Measurements from ENCODE around the gene PRKAR1B. TPM values are rescaled to one million over a fixed set of nuclear protein-coding genes. Genes with fewer than 3 reads are reported as not detected.

The PRKAR1B gene
- total RNA-seq, 1 experiment from 2014 or later: 6.9 TPM

- H3K9me3 ChIP-seq (replicated peaks): no peaks in the 10 kb centered on the region
- DNase-seq: no peak
- no peaks in the 10 kb centered on the region for H3K4me1 ChIP-seq
- H3K36me3 ChIP-seq: no peaks in the 10 kb centered on the region
- H3K27ac ChIP-seq: no peak overlapping the region
- no peaks in the 10 kb centered on the region for H3K27me3 ChIP-seq
- no peak overlapping the region for H3K4me3 ChIP-seq
Observed at GRCh38 chr7:523347-524336, 203.4 kb downstream of the PRKAR1B start.

GRCh38 chr7:522951-523314 lies 204.1 kb downstream of the PRKAR1B start:
- no peak for DNase-seq
- no peak overlapping the region for H3K27ac ChIP-seq
- H3K4me1 ChIP-seq: no peaks in the 10 kb centered on the region
- no peaks in the 10 kb centered on the region for H3K27me3 ChIP-seq
- H3K9me3 ChIP-seq (replicated peaks): no peaks in the 10 kb centered on the region
- no peak overlapping the region for H3K4me3 ChIP-seq
- H3K36me3 ChIP-seq: no peaks in the 10 kb centered on the region

- Histone ChIP-seq H3K9me3 (replicated peaks) (no peaks in the 10 kb centered on the region), H3K4me3 (no peak overlapping the region), H3K27ac (no peak overlapping the region), H3K27me3 (no peaks in the 10 kb centered on the region), H3K36me3 (no peaks in the 10 kb centered on the region), H3K4me1 (no peaks in the 10 kb centered on the region)
- no peak for DNase-seq
Observed at GRCh38 chr7:522071-522950, 204.8 kb downstream of the PRKAR1B start.

- H3K36me3 ChIP-seq: no peaks in the 10 kb centered on the region
- no peak overlapping the region for H3K4me3 ChIP-seq
- DNase-seq: no peak
- H3K27ac ChIP-seq: no peak overlapping the region
- H3K27me3 ChIP-seq: no peaks in the 10 kb centered on the region
- no peaks in the 10 kb centered on the region for H3K4me1 ChIP-seq
- H3K9me3 ChIP-seq (replicated peaks): no peaks in the 10 kb centered on the region
Observed at GRCh38 chr7:521221-522070, 205.6 kb downstream of the PRKAR1B start.

- Histone ChIP-seq H3K36me3 (no peaks in the 10 kb centered on the region), H3K9me3 (replicated peaks) (no peaks in the 10 kb centered on the region), H3K4me1 (peaks cover under 1% of the 10 kb centered on the region; the same call in 1 of the 2 replicates), H3K27ac (no peak overlapping the region), H3K4me3 (no peak overlapping the region), H3K27me3 (no peaks in the 10 kb centered on the region)
- no peak for DNase-seq
Observed at GRCh38 chr7:520503-521161, 206.4 kb downstream of the PRKAR1B start.

GRCh38 chr7:519484-520390 lies 207.3 kb downstream of the PRKAR1B start, which contains the start of gene PDGFA:
Gene PDGFA (minus strand): TSS chr7:519846. CDS start chr7:519001, 845 bp downstream.
- Histone ChIP-seq H3K36me3 (no peaks in the 10 kb centered on the region), H3K4me3 (peak within 1 kb of the TSS; percentile 87), H3K27ac (peak within 1 kb of the TSS; percentile 57), H3K9me3 (replicated peaks) (no peaks in the 10 kb centered on the region), H3K4me1 (peaks cover 9% of the 10 kb centered on the region; the same call in 1 of the 2 replicates), H3K27me3 (no peaks in the 10 kb centered on the region)
- peak in 1 of 2 experiments; percentile 36 for DNase-seq

GRCh38 chr7:518630-519483 lies 208.2 kb downstream of the PRKAR1B start:
- DNase-seq: peak; percentile 66 to 70
- Histone ChIP-seq H3K4me1 (peaks cover 9% of the 10 kb centered on the region; the same call in 1 of the 2 replicates), H3K4me3 (peak overlapping the region; percentile 87), H3K27ac (peak overlapping the region; percentile 57), H3K36me3 (no peaks in the 10 kb centered on the region; the same call in 1 of the 2 replicates), H3K9me3 (replicated peaks) (no peaks in the 10 kb centered on the region), H3K27me3 (no peaks in the 10 kb centered on the region)

- Histone ChIP-seq H3K4me1 (peaks cover 9% of the 10 kb centered on the region; the same call in 1 of the 2 replicates), H3K27me3 (no peaks in the 10 kb centered on the region), H3K9me3 (replicated peaks) (no peaks in the 10 kb centered on the region), H3K27ac (peak overlapping the region; percentile 76), H3K36me3 (no peaks in the 10 kb centered on the region; the same call in 1 of the 2 replicates), H3K4me3 (peak overlapping the region; percentile 87)
- peak; percentile 55 to 63 for DNase-seq
Observed at GRCh38 chr7:517774-518629, 209.1 kb downstream of the PRKAR1B start.

GRCh38 chr7:516606-517456 lies 210.2 kb downstream of the PRKAR1B start:
- Histone ChIP-seq H3K4me3 (peak overlapping the region; percentile 87), H3K4me1 (peaks cover 9% of the 10 kb centered on the region; the same call in 1 of the 2 replicates), H3K36me3 (no peaks in the 10 kb centered on the region; the same call in 1 of the 2 replicates), H3K9me3 (replicated peaks) (no peaks in the 10 kb centered on the region), H3K27me3 (no peaks in the 10 kb centered on the region), H3K27ac (peak overlapping the region; percentile 31; the same call in 1 of the 2 replicates)
- peak; percentile 67 to 72 for DNase-seq

GRCh38 chr7:516216-516605 lies 210.9 kb downstream of the PRKAR1B start:
- H3K9me3 ChIP-seq (replicated peaks): no peaks in the 10 kb centered on the region
- DNase-seq: peak in 1 of 2 experiments; percentile 55
- no peaks in the 10 kb centered on the region for H3K27me3 ChIP-seq
- peaks cover 9% of the 10 kb centered on the region; the same call in 1 of the 2 replicates for H3K4me1 ChIP-seq
- no peaks in the 10 kb centered on the region; the same call in 1 of the 2 replicates for H3K36me3 ChIP-seq
- peak overlapping the region; percentile 87 for H3K4me3 ChIP-seq
- peak overlapping the region; percentile 25; the same call in 1 of the 2 replicates for H3K27ac ChIP-seq

Data from SJCRH30 (cell line).